ENCODE measurements around the gene PLCL2.

- TF ChIP-seq SP1 (IDR thresholded peaks at IDR 0.05): no peak
- TF ChIP-seq TAF1 (conservative IDR thresholded peaks at IDR 0.05): no peak
- no peak for TF ChIP-seq YY1 (IDR thresholded peaks at IDR 0.05)
- TF ChIP-seq RAD21 (IDR thresholded peaks at IDR 0.05): no peak
- TF ChIP-seq CTCF (IDR thresholded peaks at IDR 0.05; ENCODE audit: low read depth, low read length, missing input control): no peak
- no peak for TF ChIP-seq EGR1 (IDR thresholded peaks at IDR 0.05; ENCODE audit: low read depth in 2 of 2)
- TF ChIP-seq MAX (IDR thresholded peaks at IDR 0.05): no peak
- TF ChIP-seq JUND (IDR thresholded peaks at IDR 0.05): no peak
- no peak for TF ChIP-seq REST (IDR thresholded peaks at IDR 0.05)
- TF ChIP-seq ZBTB33 (IDR thresholded peaks at IDR 0.05): no peak
These were observed 2.7 kb upstream of the PLCL2 start for GRCh38 chr3:16881896-16882630.
